Sigmoid colon (tissue), 4 donors: ENCODE results near the gene POLR1G.

Source experiments
- EP300 ChIP-seq, 4 donors: sonication (generic); formaldehyde crosslinking; IDR thresholded peaks; one replicate each; pipeline ENCODE4 v1.6.1; 2017; ENCODE audit warnings: antibody characterized with exemption in 4 of 4
- POLR2A ChIP-seq, 2 donors: fragments of 450-650 bp; IDR thresholded peaks; one replicate each; pipeline ENCODE4 v1.6.1; 2016; ENCODE audit warnings: antibody characterized with exemption in 2 of 2, mild to moderate bottlenecking in 2 of 2, moderate library complexity in 2 of 2
- POLR2AphosphoS5 ChIP-seq, 4 donors: sonication (generic); formaldehyde crosslinking; IDR thresholded peaks; one replicate each; pipeline ENCODE4 v1.6.1; 2017; ENCODE audit warnings: antibody characterized with exemption in 4 of 4
- TF ChIP-seq, protein P1 (sequence below), 4 experiments: fragments of 450-650 bp in 3 of 4; fragments of 200-600 bp in 1 of 4; IDR thresholded peaks; one replicate each; pipeline ENCODE4 v1.5.1; 2016 to 2019; ENCODE audit warnings: antibody characterized with exemption in 4 of 4, mild to moderate bottlenecking in 3 of 4, moderate library complexity in 2 of 4

GRCh38 chr19:45442778-45443461, 36.5 kb downstream of the POLR1G start:
- TF ChIP-seq, protein P1, sequence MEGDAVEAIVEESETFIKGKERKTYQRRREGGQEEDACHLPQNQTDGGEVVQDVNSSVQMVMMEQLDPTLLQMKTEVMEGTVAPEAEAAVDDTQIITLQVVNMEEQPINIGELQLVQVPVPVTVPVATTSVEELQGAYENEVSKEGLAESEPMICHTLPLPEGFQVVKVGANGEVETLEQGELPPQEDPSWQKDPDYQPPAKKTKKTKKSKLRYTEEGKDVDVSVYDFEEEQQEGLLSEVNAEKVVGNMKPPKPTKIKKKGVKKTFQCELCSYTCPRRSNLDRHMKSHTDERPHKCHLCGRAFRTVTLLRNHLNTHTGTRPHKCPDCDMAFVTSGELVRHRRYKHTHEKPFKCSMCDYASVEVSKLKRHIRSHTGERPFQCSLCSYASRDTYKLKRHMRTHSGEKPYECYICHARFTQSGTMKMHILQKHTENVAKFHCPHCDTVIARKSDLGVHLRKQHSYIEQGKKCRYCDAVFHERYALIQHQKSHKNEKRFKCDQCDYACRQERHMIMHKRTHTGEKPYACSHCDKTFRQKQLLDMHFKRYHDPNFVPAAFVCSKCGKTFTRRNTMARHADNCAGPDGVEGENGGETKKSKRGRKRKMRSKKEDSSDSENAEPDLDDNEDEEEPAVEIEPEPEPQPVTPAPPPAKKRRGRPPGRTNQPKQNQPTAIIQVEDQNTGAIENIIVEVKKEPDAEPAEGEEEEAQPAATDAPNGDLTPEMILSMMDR (IDR thresholded peaks at IDR 0.05): no peak
- peak in 1 of 4 donors; percentile 45 for TF ChIP-seq POLR2AphosphoS5 (IDR thresholded peaks at IDR 0.05)
- TF ChIP-seq EP300 (IDR thresholded peaks at IDR 0.05): peak in 1 of 4 donors; percentile 13
- TF ChIP-seq POLR2A (IDR thresholded peaks at IDR 0.05): no peak
